Measurements from ENCODE around the gene UNC79. TPM values are rescaled to one million over a fixed set of nuclear protein-coding genes. Genes with fewer than 3 reads are reported as not detected.
A peak's percentile ranks its signal among the peaks of the same experiment; 100 is the strongest.

The UNC79 gene
- total RNA-seq, 4 donors from 2014 or later = 0.33 to 0.73 (median 0.51) TPM

- Histone ChIP-seq H3K27me3 (no peaks in the 10 kb centered on the region), H3K9me3 (no peaks in the 10 kb centered on the region), H3K4me1 (no peaks in the 10 kb centered on the region), H3K36me3 (no peaks in the 10 kb centered on the region), H3K27ac (no peak overlapping the region), H3K4me3 (no peak overlapping the region)
- in situ Hi-C loops (cut with MboI; ENCODE audit: low sequenced_read_pairs in 4 of 4) (no loop called here), intact Hi-C loops (cut with DNase I; ENCODE audit: low total_unique reads) (no loop called here)
- ATAC-seq = no peak
- TF ChIP-seq POLR2A (IDR thresholded peaks at IDR 0.05) (no peak), CTCF (IDR thresholded peaks at IDR 0.05 in 4 of 5, conservative IDR thresholded peaks at IDR 0.05 in 1 of 5) (no peak)
- DNase-seq = no peak
Observed at GRCh38 chr14:93685121-93685895, 254.6 kb downstream of the UNC79 start.

- no peaks in the 10 kb centered on the region for H3K27me3 ChIP-seq
- TF ChIP-seq POLR2A (IDR thresholded peaks at IDR 0.05) (no peak), CTCF (IDR thresholded peaks at IDR 0.05 in 4 of 5, conservative IDR thresholded peaks at IDR 0.05 in 1 of 5) (no peak)
- H3K27ac ChIP-seq = no peak overlapping the region
- intact Hi-C loops (cut with DNase I; ENCODE audit: low total_unique reads) (no loop called here), in situ Hi-C loops (cut with MboI; ENCODE audit: low sequenced_read_pairs in 4 of 4) (no loop called here)
- ATAC-seq (peak; percentile 72 to 80), DNase-seq (no peak)
- H3K4me3 ChIP-seq = no peak overlapping the region
- no peaks in the 10 kb centered on the region for H3K4me1 ChIP-seq
- H3K9me3 ChIP-seq = no peaks in the 10 kb centered on the region
- no peaks in the 10 kb centered on the region for H3K36me3 ChIP-seq
Observed at GRCh38 chr14:93686268-93686667, 255.5 kb downstream of the UNC79 start.

GRCh38 chr14:93688239-93688666 lies 257.5 kb downstream of the UNC79 start:
- ATAC-seq = no peak
- no peaks in the 10 kb centered on the region for H3K36me3 ChIP-seq
- no peaks in the 10 kb centered on the region for H3K9me3 ChIP-seq
- H3K4me3 ChIP-seq = no peak overlapping the region
- no peaks in the 10 kb centered on the region for H3K27me3 ChIP-seq
- no peak for DNase-seq
- H3K4me1 ChIP-seq = no peaks in the 10 kb centered on the region
- H3K27ac ChIP-seq = no peak overlapping the region
- intact Hi-C loops (cut with DNase I; ENCODE audit: low total_unique reads) = no loop called here
- in situ Hi-C loops (cut with MboI; ENCODE audit: low sequenced_read_pairs in 4 of 4) = no loop called here
- no peak for TF ChIP-seq POLR2A (IDR thresholded peaks at IDR 0.05)
- TF ChIP-seq CTCF (IDR thresholded peaks at IDR 0.05 in 4 of 5, conservative IDR thresholded peaks at IDR 0.05 in 1 of 5) = no peak

GRCh38 chr14:93688820-93689219 lies 258.1 kb downstream of the UNC79 start:
- Histone ChIP-seq H3K27me3 (no peaks in the 10 kb centered on the region), H3K4me1 (no peaks in the 10 kb centered on the region), H3K36me3 (no peaks in the 10 kb centered on the region), H3K27ac (no peak overlapping the region), H3K9me3 (no peaks in the 10 kb centered on the region), H3K4me3 (no peak overlapping the region)
- in situ Hi-C loops (cut with MboI; ENCODE audit: low sequenced_read_pairs in 4 of 4) (no loop called here), intact Hi-C loops (cut with DNase I; ENCODE audit: low total_unique reads) (no loop called here)
- DNase-seq (no peak), ATAC-seq (no peak)
- no peak for TF ChIP-seq CTCF (IDR thresholded peaks at IDR 0.05 in 4 of 5, conservative IDR thresholded peaks at IDR 0.05 in 1 of 5)
- no peak for TF ChIP-seq POLR2A (IDR thresholded peaks at IDR 0.05)

Data from gastrocnemius medialis (tissue), 4 donors.